GM18502 (cell line): ENCODE results near the gene GADD45A.

Experiments
- ATAC-seq: cut with Tn5 transposase; IDR thresholded peaks from one replicate; pipeline ENCODE4 v1.9.1; 2021; ENCODE audit warnings: mild to moderate bottlenecking; ENCODE audit not compliant: unreplicated experiment, poor library complexity

GADD45A gene

GRCh38 chr1:67687649-67688048 is 2.6 kb downstream of the GADD45A start:
- ATAC-seq = no peak

GRCh38 chr1:67688526-67689219 is 3.7 kb downstream of the GADD45A start:
- ATAC-seq = no peak

- ATAC-seq = no peak
Measured at GRCh38 chr1:67689267-67690017, 4.4 kb downstream of the GADD45A start.

GRCh38 chr1:67690018-67690363 is 5.0 kb downstream of the GADD45A start:
- no peak for ATAC-seq

- no peak for ATAC-seq
Measured at GRCh38 chr1:67690411-67690810, 5.4 kb downstream of the GADD45A start.

- ATAC-seq = no peak
Measured at GRCh38 chr1:67691712-67692111, 6.7 kb downstream of the GADD45A start.

GRCh38 chr1:67695963-67696362 is 11.0 kb downstream of the GADD45A start:
- no peak for ATAC-seq

- no peak for ATAC-seq
Measured at GRCh38 chr1:67696708-67697107, 11.7 kb downstream of the GADD45A start.

- ATAC-seq = no peak
Measured at GRCh38 chr1:67700220-67700619, 15.2 kb downstream of the GADD45A start.

GRCh38 chr1:67700692-67701410 is 15.8 kb downstream of the GADD45A start:
- no peak for ATAC-seq

GRCh38 chr1:67701876-67702275 is 16.9 kb downstream of the GADD45A start:
- no peak for ATAC-seq

- ATAC-seq = no peak
Measured at GRCh38 chr1:67704351-67704750, 19.4 kb downstream of the GADD45A start.

- ATAC-seq = no peak
Measured at GRCh38 chr1:67705735-67706453, 20.9 kb downstream of the GADD45A start.

GRCh38 chr1:67708606-67709005 is 23.6 kb downstream of the GADD45A start:
- ATAC-seq = no peak

GRCh38 chr1:67710417-67710816 is 25.4 kb downstream of the GADD45A start:
- ATAC-seq = no peak

- peak; percentile 30 for ATAC-seq
Measured at GRCh38 chr1:67711158-67711854, 26.3 kb downstream of the GADD45A start.

GRCh38 chr1:67711855-67712212 is 26.8 kb downstream of the GADD45A start:
- ATAC-seq = peak; percentile 72

- ATAC-seq = no peak
Measured at GRCh38 chr1:67713057-67713846, 28.3 kb downstream of the GADD45A start.

- no peak for ATAC-seq
Measured at GRCh38 chr1:67715819-67716218, 30.8 kb downstream of the GADD45A start.
